NB4 (cell line): ENCODE measurements around the gene RANBP17.

Experiments
- DNase-seq: peaks from one replicate; pipeline ENCODE4 v3.0.0; 2010; ENCODE audit warnings: low read depth
- H3K4me3 ChIP-seq: one replicate; pipeline ENCODE4 v1.5.1; 2011; ENCODE audit warnings: mild to moderate bottlenecking, low read depth, low read length, moderate library complexity
- CTCF ChIP-seq: IDR thresholded peaks from one replicate; pipeline ENCODE4 v1.5.1; 2012; ENCODE audit warnings: low read depth, low read length
- MYC ChIP-seq: IDR thresholded peaks from 2 replicates; pipeline ENCODE4 v1.6.1; 2011; ENCODE audit warnings: low read depth, low read length
- POLR2A ChIP-seq: IDR thresholded peaks from 2 replicates; pipeline ENCODE4 v1.6.1; 2011; ENCODE audit warnings: mild to moderate bottlenecking; ENCODE audit not compliant: insufficient read length; ENCODE audit errors: extremely low read depth
- TF ChIP-seq, protein P1 (sequence below): IDR thresholded peaks from 2 replicates; pipeline ENCODE4 v1.6.1; 2011; ENCODE audit warnings: low read depth, low read length

The RANBP17 gene

DNA sequence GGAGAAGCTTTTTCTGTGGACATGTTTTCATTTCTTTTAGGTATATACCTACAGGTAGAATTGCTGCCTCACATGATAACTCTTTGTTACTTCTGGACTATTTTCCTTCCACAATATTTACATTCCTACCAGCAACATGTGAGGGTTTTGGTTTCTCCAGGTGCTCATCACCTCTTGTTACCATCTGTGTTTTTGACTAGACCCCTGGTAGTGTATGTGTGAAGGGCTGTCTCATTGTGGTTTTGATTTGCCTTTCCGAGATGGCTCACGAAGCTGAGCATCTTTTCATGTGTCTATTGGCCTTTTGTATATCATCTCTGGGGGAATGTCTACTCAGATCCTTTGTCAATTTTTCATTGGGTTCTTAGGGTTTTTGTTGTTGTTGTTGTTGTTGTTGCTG is 17.2 kb upstream of the RANBP17 start:
- no peak for TF ChIP-seq MYC
- no peak for TF ChIP-seq POLR2A
- TF ChIP-seq, protein P1, sequence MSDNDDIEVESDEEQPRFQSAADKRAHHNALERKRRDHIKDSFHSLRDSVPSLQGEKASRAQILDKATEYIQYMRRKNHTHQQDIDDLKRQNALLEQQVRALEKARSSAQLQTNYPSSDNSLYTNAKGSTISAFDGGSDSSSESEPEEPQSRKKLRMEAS, result no peak
- TF ChIP-seq CTCF, result no peak
- no peak overlapping the region for H3K4me3 ChIP-seq
- no peak for DNase-seq

DNA sequence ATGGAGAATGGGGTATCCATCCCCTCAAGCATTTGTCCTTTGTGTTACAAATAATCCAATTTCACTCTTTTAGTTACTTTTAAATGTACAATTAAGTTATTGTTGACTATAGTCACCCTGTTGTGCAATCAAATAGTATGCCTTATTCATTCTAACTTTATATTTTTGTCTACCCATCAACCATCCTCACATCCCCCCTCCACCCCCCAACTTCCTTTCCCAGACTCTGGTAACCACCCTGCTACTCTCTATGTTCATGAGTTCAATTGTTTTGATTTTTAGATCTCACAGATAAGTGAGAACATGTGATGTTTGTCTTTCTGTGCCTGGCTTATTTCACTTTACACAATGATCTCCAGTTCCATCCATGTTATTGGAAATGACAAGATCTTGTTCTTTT is 15.4 kb upstream of the RANBP17 start:
- H3K4me3 ChIP-seq, result no peak overlapping the region
- DNase-seq, result no peak
- TF ChIP-seq, protein P1, result no peak
- no peak for TF ChIP-seq CTCF

DNA sequence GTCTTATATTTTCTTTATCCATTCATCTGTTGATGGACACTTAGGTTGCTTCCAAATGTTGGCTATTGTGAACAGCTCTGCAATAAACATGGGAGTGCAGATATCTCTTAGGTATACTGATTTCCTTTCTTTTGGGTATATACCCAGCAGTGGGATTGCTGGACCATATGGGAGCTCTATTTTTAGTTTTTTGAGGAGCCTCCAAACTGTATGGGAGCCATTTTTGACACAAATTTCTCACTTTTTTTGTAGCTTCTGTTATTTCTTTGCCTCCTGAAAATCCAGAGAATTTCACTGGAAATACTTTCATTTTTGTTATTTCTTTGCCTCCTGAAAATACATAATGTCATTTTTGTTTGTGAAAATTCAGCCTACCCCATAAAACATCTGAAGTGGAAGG is 15.0 kb upstream of the RANBP17 start:
- no peak overlapping the region for H3K4me3 ChIP-seq
- TF ChIP-seq, protein P1, result no peak
- TF ChIP-seq CTCF, result no peak
- TF ChIP-seq MYC, result no peak
- TF ChIP-seq POLR2A, result no peak
- no peak for DNase-seq

GRCh38 chr5:170848033-170848432 is 13.8 kb upstream of the RANBP17 start:
- DNase-seq, result no peak
- TF ChIP-seq CTCF (no peak), MYC (no peak)
- no peak overlapping the region for H3K4me3 ChIP-seq

- no peak for DNase-seq
- TF ChIP-seq CTCF, result no peak
- no peak for TF ChIP-seq MYC
- TF ChIP-seq POLR2A, result no peak
- TF ChIP-seq, protein P1, result no peak
- H3K4me3 ChIP-seq, result no peak overlapping the region
Measured at GRCh38 chr5:170849374-170849773, 12.4 kb upstream of the RANBP17 start.

- no peak overlapping the region for H3K4me3 ChIP-seq
- TF ChIP-seq POLR2A (no peak), MYC (no peak), CTCF (no peak)
- TF ChIP-seq, protein P1, result no peak
- no peak for DNase-seq
Measured at GRCh38 chr5:170854566-170854965, 7.3 kb upstream of the RANBP17 start.
